OCI-LY1 (cell line): Measurements from ENCODE around the gene SLIT3.
A peak's percentile ranks its signal among the peaks of the same experiment; 100 is the strongest.
"Not testable (repeated sequence)": the region's sequence is repeated elsewhere in the genome, so short reads cannot be mapped to it uniquely, and the experiment has no call there.

Experiments used
- H2AFZ ChIP-seq: fragments of 200-600 bp; sonication (generic), shearing (Covaris generic); 2 replicates; pipeline ENCODE4 v1.6.0; 2014; ENCODE audit warnings: antibody characterized with exemption, mild to moderate bottlenecking, low read length
- H3F3A ChIP-seq: fragments of 200-600 bp; sonication (generic), shearing (Covaris generic); 2 replicates; pipeline ENCODE4 v1.6.0; 2014; ENCODE audit warnings: mild to moderate bottlenecking, antibody characterized with exemption, low read length, moderate library complexity; ENCODE audit not compliant: insufficient read depth
- H3K27ac ChIP-seq: fragments of 200-600 bp; sonication (generic); 2 replicates; pipeline ENCODE4 v1.5.1; 2014; ENCODE audit warnings: low read length, mixed run types, mild to moderate bottlenecking, low read depth; ENCODE audit not compliant: poor library complexity, severe bottlenecking
- H3K27me3 ChIP-seq: fragments of 200-600 bp; sonication (generic); 2 replicates; pipeline ENCODE4 v1.6.0; 2014; ENCODE audit warnings: antibody characterized with exemption, mild to moderate bottlenecking, low read length, moderate library complexity; ENCODE audit not compliant: insufficient read depth
- H3K36me3 ChIP-seq: fragments of 200-600 bp; sonication (generic); 2 replicates; pipeline ENCODE4 v1.6.1; 2014; ENCODE audit warnings: mild to moderate bottlenecking, antibody characterized with exemption, low read length, moderate library complexity, mixed read lengths; ENCODE audit not compliant: insufficient read depth
- H3K4me1 ChIP-seq: fragments of 200-600 bp; sonication (generic); 2 replicates; pipeline ENCODE4 v1.5.1; 2014; ENCODE audit warnings: mild to moderate bottlenecking, low read length, moderate library complexity; ENCODE audit not compliant: insufficient read depth, severe bottlenecking
- H3K4me2 ChIP-seq: fragments of 200-600 bp; sonication (generic), shearing (Covaris generic); 2 replicates; pipeline ENCODE4 v1.6.1; 2014; ENCODE audit warnings: low read length
- H3K4me3 ChIP-seq: fragments of 200-600 bp; sonication (generic); 2 replicates; pipeline ENCODE4 v1.5.1; 2014; ENCODE audit warnings: low read length, low read depth, mild to moderate bottlenecking, mixed read lengths; ENCODE audit not compliant: poor library complexity, severe bottlenecking
- H3K79me2 ChIP-seq: fragments of 200-600 bp; shearing (Covaris generic); 2 replicates; pipeline ENCODE4 v1.6.1; 2016; ENCODE audit warnings: mixed run types, low read length, mixed read lengths; ENCODE audit not compliant: insufficient read depth
- H3K9ac ChIP-seq: fragments of 200-600 bp; sonication (generic), shearing (Covaris generic); 2 replicates; pipeline ENCODE4 v1.6.1; 2014; ENCODE audit warnings: mild to moderate bottlenecking, low read length, mixed read lengths
- H3K9me2 ChIP-seq: fragments of 200-600 bp; sonication (generic), shearing (Covaris generic); 2 replicates; pipeline ENCODE4 v1.6.1; 2014; ENCODE audit warnings: low read depth, mild to moderate bottlenecking, low read length, mixed read lengths
- H3K9me3 ChIP-seq: fragments of 200-600 bp; shearing (Covaris generic); 2 replicates; pipeline ENCODE4 v1.6.1; 2014; ENCODE audit warnings: low read length, mixed read lengths
- H4K20me1 ChIP-seq: fragments of 200-600 bp; sonication (generic), shearing (Covaris generic); 2 replicates; pipeline ENCODE4 v1.6.0; 2016; ENCODE audit warnings: mild to moderate bottlenecking, low read length; ENCODE audit not compliant: insufficient read depth
- EZH2 ChIP-seq: fragments of 200-600 bp; sonication (generic), shearing (Covaris generic); IDR thresholded peaks from 2 replicates; pipeline ENCODE4 v1.8.0; 2017; ENCODE audit warnings: borderline replicate concordance, mixed run types, mild to moderate bottlenecking, antibody characterized with exemption, low read length, moderate library complexity, mixed read lengths
- TF ChIP-seq, protein P1 (sequence below): fragments of 200-600 bp; sonication (generic), shearing (Covaris generic); IDR thresholded peaks from 2 replicates; pipeline ENCODE4 v1.5.1; 2017; ENCODE audit warnings: mild to moderate bottlenecking, antibody characterized with exemption, low read length, moderate library complexity, mixed read lengths

SLIT3 gene

DNA sequence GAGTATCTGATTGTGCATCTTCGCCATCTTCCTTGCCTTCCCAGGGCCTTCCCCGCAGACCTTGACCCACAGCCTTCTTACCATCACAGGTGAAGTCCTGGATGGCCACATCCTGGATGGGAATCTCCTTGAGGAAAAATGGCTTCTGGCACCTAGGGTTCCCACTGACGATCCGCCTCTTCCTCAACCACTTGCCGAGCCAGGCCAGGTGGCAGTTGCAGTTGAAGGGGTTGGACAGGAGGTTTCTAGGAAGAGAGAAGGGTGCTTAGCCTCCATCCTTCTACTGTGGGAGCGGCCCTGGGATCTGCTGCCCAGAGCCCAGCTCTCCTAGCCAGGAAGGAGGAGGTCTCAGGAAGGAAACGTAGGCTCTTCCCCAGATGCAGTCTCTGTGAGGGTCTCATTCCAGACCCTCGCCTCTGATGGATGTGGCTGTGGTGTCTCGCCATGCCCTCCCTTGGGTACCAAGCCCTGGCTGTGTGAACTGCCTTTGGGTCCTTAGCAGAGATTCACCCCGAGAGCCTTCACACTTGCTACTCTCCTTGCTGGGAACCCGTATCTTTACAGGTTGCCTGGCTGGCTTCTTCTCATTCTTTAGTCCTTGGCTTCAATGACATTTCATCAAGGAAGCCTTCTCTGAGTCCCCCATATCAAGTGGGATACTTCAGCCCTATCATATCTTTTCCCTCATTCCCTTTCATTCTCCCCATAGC is 551.4 kb downstream of the SLIT3 start:
- Histone ChIP-seq H3K4me3 (no peak overlapping the region), H3K79me2 (no peaks in the 10 kb centered on the region), H3K27me3 (no peaks in the 10 kb centered on the region), H3K9me2 (no peaks in the 10 kb centered on the region), H3F3A (no peaks in the 10 kb centered on the region), H3K27ac (no peak overlapping the region), H3K4me1 (no peaks in the 10 kb centered on the region), H3K9me3 (no peaks in the 10 kb centered on the region), H3K4me2 (no peak overlapping the region), H3K9ac (no peak overlapping the region), H3K36me3 (no peaks in the 10 kb centered on the region), H4K20me1 (no peaks in the 10 kb centered on the region), H2AFZ (no peak overlapping the region)
- TF ChIP-seq, protein P1, sequence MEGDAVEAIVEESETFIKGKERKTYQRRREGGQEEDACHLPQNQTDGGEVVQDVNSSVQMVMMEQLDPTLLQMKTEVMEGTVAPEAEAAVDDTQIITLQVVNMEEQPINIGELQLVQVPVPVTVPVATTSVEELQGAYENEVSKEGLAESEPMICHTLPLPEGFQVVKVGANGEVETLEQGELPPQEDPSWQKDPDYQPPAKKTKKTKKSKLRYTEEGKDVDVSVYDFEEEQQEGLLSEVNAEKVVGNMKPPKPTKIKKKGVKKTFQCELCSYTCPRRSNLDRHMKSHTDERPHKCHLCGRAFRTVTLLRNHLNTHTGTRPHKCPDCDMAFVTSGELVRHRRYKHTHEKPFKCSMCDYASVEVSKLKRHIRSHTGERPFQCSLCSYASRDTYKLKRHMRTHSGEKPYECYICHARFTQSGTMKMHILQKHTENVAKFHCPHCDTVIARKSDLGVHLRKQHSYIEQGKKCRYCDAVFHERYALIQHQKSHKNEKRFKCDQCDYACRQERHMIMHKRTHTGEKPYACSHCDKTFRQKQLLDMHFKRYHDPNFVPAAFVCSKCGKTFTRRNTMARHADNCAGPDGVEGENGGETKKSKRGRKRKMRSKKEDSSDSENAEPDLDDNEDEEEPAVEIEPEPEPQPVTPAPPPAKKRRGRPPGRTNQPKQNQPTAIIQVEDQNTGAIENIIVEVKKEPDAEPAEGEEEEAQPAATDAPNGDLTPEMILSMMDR: no peak
- TF ChIP-seq EZH2: no peak

- Histone ChIP-seq H3K4me1 (no peaks in the 10 kb centered on the region), H3K9me2 (no peaks in the 10 kb centered on the region), H3K79me2 (no peaks in the 10 kb centered on the region), H2AFZ (no peak overlapping the region), H4K20me1 (no peaks in the 10 kb centered on the region), H3K36me3 (no peaks in the 10 kb centered on the region), H3F3A (no peaks in the 10 kb centered on the region), H3K4me2 (no peak overlapping the region), H3K27ac (no peak overlapping the region), H3K9ac (no peak overlapping the region), H3K27me3 (no peaks in the 10 kb centered on the region), H3K9me3 (no peaks in the 10 kb centered on the region), H3K4me3 (no peak overlapping the region)
- TF ChIP-seq EZH2: no peak
- TF ChIP-seq, protein P1: peak; percentile 75
Observed at GRCh38 chr5:168747987-168748777, 552.8 kb downstream of the SLIT3 start.

DNA sequence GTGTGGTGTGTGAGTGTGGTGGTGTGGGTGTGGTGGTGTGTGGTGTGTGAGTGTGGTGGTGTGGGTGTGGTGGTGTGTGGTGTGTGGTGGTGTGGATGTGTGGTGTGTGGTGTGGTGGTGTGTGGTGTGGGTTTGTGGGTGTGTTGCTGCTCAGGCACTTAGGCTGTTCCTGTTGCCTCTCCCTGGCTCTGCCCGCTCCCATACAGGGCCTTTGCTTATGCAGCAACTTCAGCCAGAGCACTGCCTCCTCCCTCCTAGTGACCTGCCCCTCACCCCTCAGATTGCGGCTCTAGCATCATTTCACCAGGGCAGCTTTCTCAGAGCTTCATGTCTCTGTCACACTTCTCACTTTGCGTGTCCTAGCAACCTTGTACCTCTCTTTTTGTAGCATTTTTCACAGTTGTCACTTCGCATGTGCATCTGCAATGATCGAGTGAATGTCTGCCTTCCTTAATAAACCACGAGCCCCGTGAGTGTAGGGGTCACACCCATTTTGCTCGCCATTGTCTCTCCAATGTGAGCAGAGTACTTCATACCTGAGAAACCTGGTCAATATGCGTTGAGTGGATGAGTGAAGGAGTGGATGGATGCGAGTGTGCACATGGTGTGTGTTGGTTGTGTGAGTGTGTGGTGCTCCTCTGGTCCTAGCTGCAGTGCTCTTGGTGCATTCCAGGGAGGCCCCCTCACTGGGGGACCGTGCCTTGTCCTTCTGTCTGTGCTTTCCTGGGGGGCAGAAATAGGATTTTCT is 553.9 kb downstream of the SLIT3 start:
- H3K27me3 ChIP-seq: no peaks in the 10 kb centered on the region
- no peaks in the 10 kb centered on the region for H3K9me2 ChIP-seq
- no peaks in the 10 kb centered on the region for H3F3A ChIP-seq
- no peaks in the 10 kb centered on the region for H4K20me1 ChIP-seq
- no peak for TF ChIP-seq EZH2
- TF ChIP-seq, protein P1: no peak
- H3K79me2 ChIP-seq: no peaks in the 10 kb centered on the region
- no peak overlapping the region for H3K4me2 ChIP-seq
- H2AFZ ChIP-seq: no peak overlapping the region
- H3K4me3 ChIP-seq: no peak overlapping the region
- no peaks in the 10 kb centered on the region for H3K36me3 ChIP-seq
- no peaks in the 10 kb centered on the region for H3K9me3 ChIP-seq
- no peak overlapping the region for H3K27ac ChIP-seq
- H3K9ac ChIP-seq: no peak overlapping the region
- no peaks in the 10 kb centered on the region for H3K4me1 ChIP-seq

GRCh38 chr5:168746126-168746892 is 554.6 kb downstream of the SLIT3 start:
- H3F3A ChIP-seq, H3K4me2 ChIP-seq, H3K36me3 ChIP-seq, H3K4me1 ChIP-seq, H3K79me2 ChIP-seq, H3K4me3 ChIP-seq, H3K9ac ChIP-seq, H2AFZ ChIP-seq, H3K9me3 ChIP-seq, H3K9me2 ChIP-seq, H4K20me1 ChIP-seq, H3K27ac ChIP-seq, H3K27me3 ChIP-seq: not testable (repeated sequence)
